Measurements from ENCODE around the gene UNC13B.

The UNC13B gene

GRCh38 chr9:35341021-35341420 is 179.2 kb downstream of the UNC13B start:
- DNase-seq, result no peak

- no peak for DNase-seq
These were observed 179.8 kb downstream of the UNC13B start for GRCh38 chr9:35341585-35341984.

DNA sequence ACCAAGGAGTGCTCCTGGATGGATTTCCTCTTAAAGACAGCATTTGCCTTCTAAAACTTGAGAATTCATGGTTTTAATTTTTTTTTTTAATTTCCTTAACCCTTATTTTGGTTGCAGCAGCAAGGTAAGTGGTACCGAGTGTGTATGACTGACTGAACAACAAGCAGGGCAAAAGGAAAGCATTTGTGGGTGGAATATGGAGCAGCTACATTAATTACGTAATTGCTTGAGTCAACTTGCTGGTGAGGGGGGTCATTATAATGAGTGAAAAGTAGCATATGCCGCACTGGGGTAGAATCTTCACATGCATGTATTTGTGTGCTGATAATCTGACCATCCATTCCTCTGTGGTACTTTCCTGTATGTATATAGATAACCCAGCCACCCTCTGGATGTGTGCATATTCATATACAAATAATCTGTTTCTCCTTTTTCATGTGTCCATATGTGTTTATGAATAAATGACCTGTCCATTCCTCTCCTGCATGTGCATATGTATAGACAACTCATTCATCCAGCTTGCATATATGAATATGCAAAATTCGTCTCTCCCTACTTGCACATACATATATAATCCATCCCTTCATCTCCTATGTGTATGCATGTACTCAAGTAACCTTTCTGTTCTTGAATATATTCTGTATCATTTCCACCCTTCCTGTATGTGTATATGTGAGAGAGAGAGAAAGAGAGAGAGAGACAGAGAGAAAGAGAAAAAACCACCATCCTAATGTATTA is 180.6 kb downstream of the UNC13B start:
- DNase-seq, result no peak

- no peak for DNase-seq
These were observed 186.3 kb downstream of the UNC13B start for GRCh38 chr9:35348109-35348508.

GRCh38 chr9:35349287-35349990 is 187.6 kb downstream of the UNC13B start:
- no peak for DNase-seq

DNA sequence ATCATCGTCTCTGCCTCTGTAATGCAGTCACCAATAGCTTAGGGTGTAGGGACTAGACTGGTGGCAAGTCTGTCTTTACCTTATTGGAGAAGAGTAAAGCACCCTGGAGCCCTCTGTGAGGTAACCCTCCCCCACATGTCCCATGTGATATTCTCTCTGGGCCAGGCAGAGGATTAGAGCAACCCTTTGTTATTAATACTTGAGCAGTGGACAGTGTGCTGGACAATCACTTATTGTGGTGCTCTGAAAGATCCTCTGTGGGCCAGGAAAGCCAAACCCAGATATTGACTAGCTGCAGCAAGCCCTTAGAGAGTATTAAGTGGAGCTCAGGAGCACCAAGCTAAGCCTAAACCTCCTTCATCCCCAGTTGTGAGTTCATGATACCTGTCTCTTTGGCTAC is 188.4 kb downstream of the UNC13B start:
- no peak for DNase-seq

DNA sequence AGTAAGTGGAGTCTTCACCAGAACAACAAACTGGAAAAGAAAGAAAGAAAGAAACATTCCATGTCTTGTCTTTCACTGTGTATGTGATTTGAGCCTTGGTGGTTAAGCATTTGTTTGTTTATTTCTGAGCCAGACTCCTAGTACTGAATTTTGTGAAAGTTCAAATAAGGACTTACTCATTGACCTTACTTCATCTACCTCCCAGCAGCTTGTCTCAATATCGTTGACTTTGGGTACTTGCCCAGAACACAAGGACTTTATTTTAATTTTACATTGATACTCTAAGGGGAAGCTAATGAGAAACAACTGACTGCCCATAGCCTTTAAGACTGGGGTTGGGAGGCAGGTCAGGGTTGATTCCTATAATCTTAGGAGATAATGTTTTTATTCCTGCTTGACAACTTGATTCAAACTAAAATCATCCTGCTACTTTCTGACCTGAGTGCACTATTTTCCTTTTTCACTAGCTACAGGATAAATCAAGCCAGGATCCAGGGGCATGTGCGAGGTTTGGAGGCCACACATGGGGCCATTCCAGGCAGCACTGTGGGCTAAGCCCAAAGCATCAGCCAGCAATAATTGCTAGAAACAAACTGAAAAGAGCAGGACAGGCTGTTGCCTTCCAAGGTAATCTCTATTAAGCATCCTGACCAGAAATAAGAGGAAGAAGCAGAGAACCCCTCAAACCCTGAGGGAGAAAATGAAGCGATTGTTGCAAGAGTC is 189.2 kb downstream of the UNC13B start:
- DNase-seq, result no peak

DNA sequence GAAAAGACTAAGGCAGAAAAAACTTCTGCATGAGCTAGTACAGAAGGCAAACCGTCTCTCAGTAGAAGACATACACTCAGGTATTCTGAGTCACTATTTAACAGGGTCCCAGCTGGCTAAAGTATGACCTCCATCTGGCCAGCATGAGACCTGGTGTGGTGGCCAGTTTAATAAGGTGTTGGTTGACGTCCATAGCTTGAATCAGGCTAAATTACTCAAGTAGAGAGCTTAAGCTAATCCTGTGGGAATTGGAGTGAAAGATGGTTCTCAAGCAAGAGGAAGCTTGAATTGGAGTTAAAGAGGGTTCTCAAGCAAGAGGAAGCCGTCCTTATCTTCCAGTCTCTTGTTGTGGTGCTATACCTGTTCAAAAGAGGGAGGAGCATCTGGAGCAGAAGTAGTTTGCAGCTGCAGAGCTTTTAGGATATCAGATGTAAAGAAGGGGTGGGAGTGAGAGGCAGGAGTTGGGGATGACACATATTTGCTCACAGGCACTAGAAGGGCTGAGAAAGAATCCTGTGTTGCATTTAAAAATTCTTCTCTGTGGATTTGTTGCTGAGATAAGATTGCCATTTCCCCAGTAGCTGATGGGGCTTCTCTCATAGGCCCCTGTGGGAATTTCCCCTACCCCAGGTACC is 192.0 kb downstream of the UNC13B start:
- DNase-seq, result no peak

DNA sequence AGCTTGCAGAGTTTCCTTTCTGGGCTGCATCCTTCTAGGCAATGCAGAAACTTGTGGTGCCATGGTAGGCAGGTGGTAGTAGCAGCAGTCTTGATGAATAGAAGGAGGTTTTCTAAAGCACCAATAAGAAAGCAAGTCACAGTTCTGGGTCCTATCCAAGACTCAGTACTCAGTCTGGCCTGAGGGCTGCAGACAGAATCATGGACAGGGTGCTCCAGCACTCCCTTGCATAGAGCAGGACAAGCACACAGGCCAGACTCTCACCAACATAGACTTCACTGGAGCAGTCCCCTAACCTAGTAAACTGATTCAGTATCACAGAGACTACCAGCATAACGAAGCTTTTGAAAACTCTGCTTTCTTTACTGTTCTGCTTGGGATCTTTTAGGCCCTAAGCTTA is 194.1 kb downstream of the UNC13B start:
- DNase-seq, result no peak

- no peak for DNase-seq
These were observed 195.3 kb downstream of the UNC13B start for GRCh38 chr9:35357116-35357515.

- no peak for DNase-seq
These were observed 196.0 kb downstream of the UNC13B start for GRCh38 chr9:35357826-35358225.

DNA sequence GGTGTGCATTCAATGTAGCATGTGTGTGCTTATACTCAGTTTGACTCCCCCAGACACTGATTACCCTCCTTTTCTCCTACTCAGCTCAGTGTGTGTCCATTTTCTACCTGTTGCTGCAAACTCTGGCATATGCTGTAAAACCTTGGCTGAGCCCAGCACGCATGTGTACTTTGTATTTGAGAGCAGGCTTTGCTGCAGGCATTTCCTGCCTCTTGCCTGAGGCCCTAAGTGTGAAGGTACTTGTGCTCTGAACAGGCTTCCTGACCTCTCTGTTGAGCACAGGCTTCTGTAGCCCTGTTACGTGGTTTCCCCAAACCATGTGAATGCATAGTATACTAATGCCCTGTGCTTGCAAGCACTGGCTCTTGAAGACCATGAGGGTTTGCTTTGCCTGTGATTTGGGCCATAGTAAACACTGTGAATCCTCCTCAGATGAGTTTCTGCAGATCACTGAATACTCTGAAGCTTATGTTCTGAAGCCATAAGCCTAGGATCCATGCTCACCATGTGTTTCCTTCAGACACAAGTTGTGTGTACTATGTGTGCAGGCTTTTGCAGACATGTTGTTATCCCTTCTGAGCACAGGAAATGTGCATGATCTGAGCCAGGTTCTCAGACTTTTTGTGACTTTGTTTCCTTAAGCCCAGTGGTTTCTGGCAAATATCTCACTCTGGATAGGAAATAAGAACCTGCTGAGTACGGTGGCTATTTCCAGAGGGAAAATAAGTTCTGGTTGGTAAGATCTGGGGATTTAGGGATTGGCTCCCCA is 203.2 kb downstream of the UNC13B start:
- no peak for DNase-seq

DNA sequence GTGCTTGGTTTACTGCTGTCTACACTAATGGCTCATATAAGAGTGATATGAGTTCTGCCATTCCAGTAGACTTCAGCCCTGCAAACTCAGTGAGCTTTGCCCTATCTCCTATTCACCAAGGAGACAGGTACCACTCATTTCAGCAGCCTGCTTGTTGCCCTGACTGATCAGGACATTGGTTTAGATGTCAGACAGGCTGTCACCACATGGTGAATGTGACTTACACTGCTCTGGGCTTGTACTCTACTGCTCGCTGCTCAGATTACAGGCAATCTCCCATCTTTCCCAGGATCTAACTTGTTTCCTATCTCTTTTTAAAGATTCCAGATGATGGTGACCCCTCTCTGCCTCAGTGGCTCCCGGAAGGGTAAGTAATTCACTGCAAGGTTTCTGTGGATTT is 204.8 kb downstream of the UNC13B start:
- DNase-seq, result no peak

DNA sequence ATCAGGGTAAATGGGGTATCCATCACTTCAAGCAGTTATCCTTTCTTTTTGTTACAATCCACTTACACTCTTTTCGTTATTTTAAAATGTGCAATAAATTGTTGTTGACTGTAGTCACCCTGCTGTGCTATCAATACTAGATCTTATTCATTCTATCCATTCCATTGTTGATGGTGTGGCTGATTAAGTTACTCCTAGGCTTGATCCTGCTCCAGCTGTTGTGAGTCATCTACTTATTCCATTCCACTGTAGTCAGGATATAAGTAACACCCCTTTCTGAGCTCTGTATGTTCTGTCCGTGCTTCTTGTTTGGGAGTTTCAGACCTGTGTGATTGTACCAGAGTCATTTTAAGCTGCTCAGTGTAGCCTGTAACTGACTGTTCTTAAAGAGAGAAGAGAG is 205.6 kb downstream of the UNC13B start:
- DNase-seq, result no peak

DNA sequence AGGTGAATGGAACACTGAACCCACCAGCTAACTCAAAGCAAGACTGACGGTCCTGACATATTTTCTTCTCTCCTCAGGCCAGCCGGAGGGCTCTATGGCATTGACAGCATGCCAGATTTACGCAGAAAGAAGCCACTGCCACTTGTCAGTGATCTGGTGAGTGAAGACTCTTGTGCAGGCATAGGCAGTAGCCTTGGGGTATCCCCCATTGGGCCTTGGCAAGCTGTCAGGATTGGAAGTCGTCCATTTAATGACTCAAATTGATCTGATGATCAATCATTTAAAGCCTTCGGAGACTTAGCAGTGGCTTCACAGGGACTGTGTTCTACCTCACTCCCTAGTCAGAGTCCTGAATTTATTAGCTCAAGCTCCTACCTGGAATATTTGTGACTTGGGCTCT is 208.4 kb downstream of the UNC13B start:
- no peak for DNase-seq

- DNase-seq, result no peak
These were observed 212.6 kb downstream of the UNC13B start for GRCh38 chr9:35374436-35374835.

GRCh38 chr9:35374910-35375309 is 213.1 kb downstream of the UNC13B start:
- DNase-seq, result no peak

DNA sequence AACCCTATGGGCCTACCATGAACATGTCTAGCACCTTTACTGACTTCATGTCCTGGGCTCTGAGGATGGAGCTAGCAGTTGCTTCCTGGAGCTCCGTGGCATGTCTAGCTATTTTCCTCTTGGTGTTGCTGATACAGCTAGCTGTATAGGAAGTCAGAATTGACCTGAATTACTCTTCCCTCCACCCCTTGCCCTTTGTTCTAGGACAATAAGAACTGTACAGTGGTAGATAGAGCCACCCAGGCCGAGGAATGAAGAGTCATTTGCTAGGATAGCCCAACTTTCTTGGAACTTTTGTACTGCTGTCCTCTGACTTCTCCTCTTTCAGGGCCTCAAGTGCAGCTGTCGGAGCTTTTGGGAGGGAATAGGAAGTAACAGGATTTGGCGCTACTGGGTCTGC is 218.2 kb downstream of the UNC13B start:
- DNase-seq, result no peak

DNA sequence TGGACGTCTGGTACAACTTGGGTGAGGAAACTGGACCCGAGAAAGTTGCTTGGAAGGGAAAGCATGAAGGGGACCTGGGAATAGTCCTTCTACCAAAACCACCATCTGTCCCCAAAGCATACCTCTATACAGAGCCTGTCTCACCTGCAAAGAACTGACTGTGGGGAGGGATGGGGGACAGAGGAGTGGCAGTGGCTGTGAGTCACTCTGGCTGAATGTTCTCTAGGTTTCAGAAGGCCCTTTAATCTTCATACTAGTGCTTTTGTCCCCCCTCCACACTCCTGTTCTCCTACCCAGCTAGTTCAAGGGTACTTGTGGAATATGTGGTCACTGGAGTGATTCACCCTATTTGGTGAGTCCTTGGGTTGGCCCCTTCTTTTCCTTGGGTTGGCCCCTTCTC is 218.8 kb downstream of the UNC13B start:
- DNase-seq, result no peak

GRCh38 chr9:35385042-35385441 is 223.2 kb downstream of the UNC13B start:
- DNase-seq, result no peak

DNA sequence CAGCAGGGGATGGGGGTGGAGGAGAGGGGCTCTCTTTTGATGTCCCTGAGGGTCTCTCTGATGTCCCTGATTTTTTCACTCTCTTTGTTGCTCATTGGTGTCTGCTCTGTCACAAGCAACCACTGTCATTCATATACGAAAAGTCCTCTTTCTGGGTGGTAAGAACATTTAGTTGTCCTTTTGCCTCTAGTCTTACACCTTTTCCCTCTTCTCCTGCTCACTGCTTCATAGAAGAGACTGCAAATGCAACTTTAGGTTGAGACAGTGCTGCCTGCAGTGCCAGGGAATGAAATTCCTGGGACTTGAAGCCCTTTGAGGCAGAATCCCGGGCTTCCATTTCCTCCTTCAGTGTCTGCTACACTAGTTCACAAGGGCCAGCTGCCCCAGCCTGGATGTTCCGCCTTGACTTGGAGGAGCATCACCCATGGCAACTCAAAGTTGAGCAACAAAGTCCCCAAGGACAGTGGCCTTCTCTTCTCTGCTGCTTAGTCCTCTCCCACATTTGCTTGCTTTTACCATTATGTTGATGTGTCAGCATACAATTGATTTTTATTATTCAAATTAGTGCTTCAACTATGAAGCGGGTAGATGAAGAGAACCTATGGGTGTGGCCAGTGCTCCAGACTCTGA is 233.4 kb downstream of the UNC13B start:
- no peak for DNase-seq

GRCh38 chr9:35395706-35396101 is 233.9 kb downstream of the UNC13B start:
- DNase-seq, result no peak
